Measurements from ENCODE around the gene NMD3.

DNA sequence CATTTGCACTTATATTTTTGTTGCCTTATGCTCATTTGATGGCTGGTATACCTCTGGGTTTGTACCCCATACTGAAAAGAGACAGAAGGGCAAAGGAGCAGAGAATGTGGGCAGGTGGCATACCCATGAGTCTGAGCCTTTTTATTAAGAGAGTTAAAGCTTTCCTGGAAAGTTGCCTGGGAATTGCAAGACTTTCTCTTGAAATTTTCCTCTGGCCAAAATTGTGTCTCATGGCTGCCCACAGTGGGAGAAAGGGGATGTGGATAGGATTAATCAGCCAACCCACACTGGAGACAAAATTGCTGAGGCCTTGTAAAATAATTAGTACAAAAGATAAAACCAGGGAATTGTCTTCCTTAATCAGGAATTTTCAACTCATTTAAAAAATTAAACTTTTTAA is 8.2 kb upstream of the NMD3 start:
- TF ChIP-seq, protein P1, sequence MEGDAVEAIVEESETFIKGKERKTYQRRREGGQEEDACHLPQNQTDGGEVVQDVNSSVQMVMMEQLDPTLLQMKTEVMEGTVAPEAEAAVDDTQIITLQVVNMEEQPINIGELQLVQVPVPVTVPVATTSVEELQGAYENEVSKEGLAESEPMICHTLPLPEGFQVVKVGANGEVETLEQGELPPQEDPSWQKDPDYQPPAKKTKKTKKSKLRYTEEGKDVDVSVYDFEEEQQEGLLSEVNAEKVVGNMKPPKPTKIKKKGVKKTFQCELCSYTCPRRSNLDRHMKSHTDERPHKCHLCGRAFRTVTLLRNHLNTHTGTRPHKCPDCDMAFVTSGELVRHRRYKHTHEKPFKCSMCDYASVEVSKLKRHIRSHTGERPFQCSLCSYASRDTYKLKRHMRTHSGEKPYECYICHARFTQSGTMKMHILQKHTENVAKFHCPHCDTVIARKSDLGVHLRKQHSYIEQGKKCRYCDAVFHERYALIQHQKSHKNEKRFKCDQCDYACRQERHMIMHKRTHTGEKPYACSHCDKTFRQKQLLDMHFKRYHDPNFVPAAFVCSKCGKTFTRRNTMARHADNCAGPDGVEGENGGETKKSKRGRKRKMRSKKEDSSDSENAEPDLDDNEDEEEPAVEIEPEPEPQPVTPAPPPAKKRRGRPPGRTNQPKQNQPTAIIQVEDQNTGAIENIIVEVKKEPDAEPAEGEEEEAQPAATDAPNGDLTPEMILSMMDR (IDR thresholded peaks at IDR 0.05): no peak
- no peak for TF ChIP-seq TEAD4 (IDR thresholded peaks at IDR 0.05; ENCODE audit: borderline replicate concordance, insufficient read depth)
- no peak for TF ChIP-seq RAD21 (IDR thresholded peaks at IDR 0.05; ENCODE audit: low read length)
- TF ChIP-seq ELF1 (IDR thresholded peaks at IDR 0.05): no peak
- TF ChIP-seq RCOR1 (IDR thresholded peaks at IDR 0.05; ENCODE audit: low read length): no peak
- TF ChIP-seq MXI1 (IDR thresholded peaks at IDR 0.05; ENCODE audit: low read depth, low read length): no peak

All from SK-N-SH (cell line).